Stimulated activated naive CD8-positive, alpha-beta T cell treated with anti-CD3 and anti-CD28 coated beads, Interleukin-15, Interleukin-2, amounts not matched to agents 100 ng/mL and 50 ng/mL, for 24 hours (primary cell): ENCODE measurements around the gene SLCO3A1.
"Not testable (repeated sequence)": the region's sequence is repeated elsewhere in the genome, so short reads cannot be mapped to it uniquely, and the experiment has no call there.

Source experiments
- H3K27ac Mint-ChIP-seq: one replicate; pipeline ENCODE4 v1.8.0; 2021; ENCODE audit warnings: mild to moderate bottlenecking, mixed read lengths
- H3K27me3 Mint-ChIP-seq: one replicate; pipeline ENCODE4 v1.8.0; 2021; ENCODE audit warnings: mixed read lengths
- H3K36me3 Mint-ChIP-seq: one replicate; pipeline ENCODE4 v1.8.0; 2021; ENCODE audit warnings: low read depth, mixed read lengths
- H3K4me1 Mint-ChIP-seq: one replicate; pipeline ENCODE4 v1.8.0; 2021; ENCODE audit warnings: low read depth, mixed read lengths
- H3K4me3 Mint-ChIP-seq: one replicate; pipeline ENCODE4 v1.8.0; 2021; ENCODE audit warnings: mild to moderate bottlenecking, mixed read lengths
- H3K9me3 Mint-ChIP-seq: one replicate; pipeline ENCODE4 v1.8.0; 2021; ENCODE audit warnings: mixed read lengths

Gene SLCO3A1

GRCh38 chr15:92200891-92201290 lies 347.4 kb downstream of the SLCO3A1 start:
- Mint-ChIP-seq H3K27ac (no peak overlapping the region), H3K36me3 (no peaks in the 10 kb centered on the region), H3K9me3 (no peaks in the 10 kb centered on the region), H3K4me1 (no peaks in the 10 kb centered on the region), H3K4me3 (no peak overlapping the region), H3K27me3 (peaks cover 7% of the 10 kb centered on the region)

DNA sequence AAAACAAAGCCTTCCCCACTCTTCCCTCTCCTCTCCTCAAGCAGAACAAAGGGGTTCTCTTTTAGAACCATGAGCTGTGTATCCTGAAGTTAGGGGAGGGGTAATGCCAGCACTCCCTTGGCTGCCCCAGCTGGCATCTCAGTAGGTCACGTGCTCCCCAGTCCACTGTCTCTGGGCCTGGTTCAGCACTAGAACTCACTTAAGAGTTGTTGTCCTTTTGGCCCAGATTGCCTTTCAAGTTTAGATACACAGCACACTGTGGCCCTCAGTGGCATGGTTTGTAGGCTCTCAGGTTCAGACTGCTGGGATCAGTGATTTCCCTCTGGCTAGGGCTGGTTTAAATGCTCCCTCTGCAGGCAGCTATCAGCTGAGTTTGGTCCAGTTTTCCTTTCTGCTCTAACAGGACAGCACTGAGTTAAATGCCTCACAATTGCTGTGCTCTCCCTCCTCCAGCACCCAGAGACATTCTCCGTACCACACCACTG lies 351.8 kb downstream of the SLCO3A1 start:
- Mint-ChIP-seq H3K27ac (no peak overlapping the region), H3K27me3 (peaks cover 24% of the 10 kb centered on the region), H3K4me1 (no peaks in the 10 kb centered on the region), H3K36me3 (no peaks in the 10 kb centered on the region), H3K4me3 (no peak overlapping the region), H3K9me3 (no peaks in the 10 kb centered on the region)

- not testable (repeated sequence) for H3K36me3 Mint-ChIP-seq, H3K4me1 Mint-ChIP-seq, H3K9me3 Mint-ChIP-seq, H3K4me3 Mint-ChIP-seq, H3K27ac Mint-ChIP-seq
- peaks cover 24% of the 10 kb centered on the region for H3K27me3 Mint-ChIP-seq
These were observed 354.1 kb downstream of the SLCO3A1 start for GRCh38 chr15:92207601-92208000.
